WTC11 (cell line): Measurements from ENCODE around the gene IL23R. TPM values are rescaled to one million over a fixed set of nuclear protein-coding genes. Genes with fewer than 3 reads are reported as not detected.
A peak's percentile ranks its signal among the peaks of the same experiment; 100 is the strongest.

ENCODE experiments used
- ATAC-seq: fragments of 200-7000 bp; cut with Tn5 transposase; 2 replicates; pipeline ENCODE4 v1.10.0; 2021; ENCODE audit warnings: mild to moderate bottlenecking, moderate library complexity
- CTCF ChIA-PET: fragments of 300-600 bp; sonication (Branson Sonifier 250); formaldehyde crosslinking; loops from one replicate; lab custom pipeline; 2021; ENCODE audit warnings: antibody characterized with exemption; lab: Charles Lee
- POLR2A ChIA-PET: fragments of 350-600 bp; sonication (Branson Sonifier 250); formaldehyde crosslinking; loops from one replicate; lab custom pipeline; 2021; ENCODE audit warnings: antibody characterized with exemption; lab: Charles Lee
- DNase-seq: peaks from one replicate; pipeline ENCODE4 v3.0.0; 2021; ENCODE audit warnings: low spot score
- H3K27ac Mint-ChIP-seq: 2 replicates; pipeline ENCODE4 v1.8.0; 2021; ENCODE audit warnings: mixed read lengths
- H3K27me3 Mint-ChIP-seq: 2 replicates; pipeline ENCODE4 v1.8.0; 2021; ENCODE audit warnings: low read depth, mild to moderate bottlenecking, moderate library complexity, mixed read lengths
- H3K36me3 Mint-ChIP-seq: 2 replicates; pipeline ENCODE4 v1.8.0; 2021; ENCODE audit warnings: mixed read lengths
- H3K4me1 Mint-ChIP-seq: 2 replicates; pipeline ENCODE4 v1.8.0; 2022; ENCODE audit warnings: mixed read lengths
- H3K4me3 Mint-ChIP-seq: 2 replicates; pipeline ENCODE4 v1.8.0; 2021; ENCODE audit warnings: mild to moderate bottlenecking, moderate library complexity, mixed read lengths
- H3K9me3 Mint-ChIP-seq: 2 replicates; pipeline ENCODE4 v1.8.0; 2021; ENCODE audit warnings: mixed read lengths
- ARID4B ChIP-seq: sonication (generic); formaldehyde crosslinking; IDR thresholded peaks from 2 replicates; pipeline ENCODE4 v1.8.0; 2023; ENCODE audit warnings: missing genetic modification reagents, mild to moderate bottlenecking, borderline replicate concordance
- CBFB ChIP-seq: sonication (generic); formaldehyde crosslinking; IDR thresholded peaks from 2 replicates; pipeline ENCODE4 v1.8.1; 2022; ENCODE audit warnings: mild to moderate bottlenecking, low read depth, missing genetic modification reagents
- CTCF ChIP-seq: fragments of 200-600 bp; IDR thresholded peaks from 2 replicates; pipeline ENCODE4 v1.8.0; 2022; ENCODE audit warnings: antibody characterized with exemption
- MLX ChIP-seq: sonication (generic); formaldehyde crosslinking; IDR thresholded peaks from 2 replicates; pipeline ENCODE4 v1.8.1; 2023; ENCODE audit warnings: mild to moderate bottlenecking, missing genetic modification reagents, moderate library complexity
- USF1 ChIP-seq: sonication (generic); formaldehyde crosslinking; IDR thresholded peaks from 2 replicates; pipeline ENCODE4 v1.8.0; 2022; ENCODE audit warnings: mild to moderate bottlenecking, missing genetic modification reagents
- USF2 ChIP-seq: sonication (generic); formaldehyde crosslinking; IDR thresholded peaks from 2 replicates; pipeline ENCODE4 v1.8.1; 2023; ENCODE audit warnings: mild to moderate bottlenecking, missing genetic modification reagents, moderate library complexity
- ZNF138 ChIP-seq: sonication (generic); formaldehyde crosslinking; conservative IDR thresholded peaks from 2 replicates; pipeline ENCODE4 v1.8.1; 2022; ENCODE audit warnings: mild to moderate bottlenecking, moderate library complexity, missing genetic modification reagents
- ZNF396 ChIP-seq: fragments of 250-450 bp; sonication (Bioruptor Pico); IDR thresholded peaks from 2 replicates; pipeline ENCODE4 v1.8.0; 2021; ENCODE audit warnings: mild to moderate bottlenecking, moderate library complexity, borderline replicate concordance
- ZNF423 ChIP-seq: fragments of 250-450 bp; sonication (Bioruptor Pico); IDR thresholded peaks from 2 replicates; pipeline ENCODE4 v2.1.2; 2022; ENCODE audit warnings: mild to moderate bottlenecking, moderate library complexity
- total RNA-seq: library from RNA; stranded (reverse); gene quantifications from 3 replicates; pipeline ENCODE4 v1.2.3, GENCODE V29; 2021

IL23R gene
- total RNA-seq, 1 experiment from 2014 or later: not detected

GRCh38 chr1:67134695-67135094 lies 31.6 kb upstream of the IL23R start, which contains the start of gene C1orf141:
C1orf141 (minus strand) TSS chr1:67134970; CDS start chr1:67127240, 7,730 bp downstream.
- TF ChIP-seq ARID4B (CRISPR knock-in tag): no peak
- no peak for TF ChIP-seq MLX (CRISPR knock-in tag)
- TF ChIP-seq CBFB (CRISPR knock-in tag): no peak
- TF ChIP-seq ZNF423 (CRISPR knock-in tag): no peak
- TF ChIP-seq CTCF: no peak
- H3K36me3 Mint-ChIP-seq: no peaks in the 10 kb centered on the region
- CTCF ChIA-PET: interaction anchor here (0.6 to 2.5 kb wide), 7 partner anchors 8 to 698 kb away, joined by 3 to 13 read pairs (median 4); no protein-coding TSS in a partner anchor
- POLR2A ChIA-PET: interaction anchor here (0.6 kb wide), 3 partner anchors 62 to 352 kb away, joined by 4 to 6 read pairs (median 4); no protein-coding TSS in a partner anchor
- H3K4me3 Mint-ChIP-seq: peak within 1 kb of the TSS; percentile 77
- DNase-seq (peak; percentile 62), ATAC-seq (peak; percentile 86)
- H3K27me3 Mint-ChIP-seq: peaks cover 8% of the 10 kb centered on the region; the same call in 1 of the 2 replicates
- H3K9me3 Mint-ChIP-seq: no peaks in the 10 kb centered on the region
- no peak within 1 kb of the TSS for H3K27ac Mint-ChIP-seq
- peaks cover 16% of the 10 kb centered on the region for H3K4me1 Mint-ChIP-seq

- no peak overlapping the region for H3K27ac Mint-ChIP-seq
- no peaks in the 10 kb centered on the region for H3K9me3 Mint-ChIP-seq
- CTCF ChIA-PET: interaction anchor here (0.6 to 2.5 kb wide), 6 partner anchors 9 to 699 kb away, joined by 3 to 13 read pairs (median 4); no protein-coding TSS in a partner anchor
- H3K27me3 Mint-ChIP-seq: peaks cover 8% of the 10 kb centered on the region; the same call in 1 of the 2 replicates
- peaks cover 16% of the 10 kb centered on the region for H3K4me1 Mint-ChIP-seq
- DNase-seq: no peak
- no peaks in the 10 kb centered on the region for H3K36me3 Mint-ChIP-seq
- TF ChIP-seq ARID4B (CRISPR knock-in tag): no peak
- TF ChIP-seq ZNF396 (CRISPR knock-in tag): no peak
- peak overlapping the region; percentile 77 for H3K4me3 Mint-ChIP-seq
- no peak for ATAC-seq
- POLR2A ChIA-PET: interaction anchor here (0.6 kb wide), 3 partner anchors 62 to 351 kb away, joined by 4 to 6 read pairs (median 4); no protein-coding TSS in a partner anchor
Measured at GRCh38 chr1:67135354-67135753, 30.9 kb upstream of the IL23R start.

GRCh38 chr1:67137307-67137753 lies 28.9 kb upstream of the IL23R start:
- Mint-ChIP-seq H3K4me3 (no peak overlapping the region), H3K4me1 (peaks cover 16% of the 10 kb centered on the region), H3K27ac (no peak overlapping the region), H3K9me3 (no peaks in the 10 kb centered on the region), H3K27me3 (peaks cover 8% of the 10 kb centered on the region; the same call in 1 of the 2 replicates), H3K36me3 (no peaks in the 10 kb centered on the region)
- no peak for DNase-seq
- POLR2A ChIA-PET: interaction anchor here (1.2 kb wide), 1 partner anchor 84 kb away, joined by 5 read pairs; no protein-coding TSS in a partner anchor
- TF ChIP-seq USF2 (CRISPR knock-in tag): peak; percentile 72
- peak; percentile 54; the same call in 1 of the 2 replicates for TF ChIP-seq USF1 (CRISPR knock-in tag)
- TF ChIP-seq ZNF138 (CRISPR knock-in tag): no peak
- peak; percentile 84 for TF ChIP-seq ZNF423 (CRISPR knock-in tag)
- CTCF ChIA-PET: interaction anchor here (1.0 to 1.9 kb wide), 3 partner anchors 11 to 141 kb away, joined by 3 to 7 read pairs (median 4); no protein-coding TSS in a partner anchor
- ATAC-seq: peak; percentile 75
